Liver (tissue), 3 donors: ENCODE data around the gene CRYGD.

ENCODE experiments used
- CTCF ChIP-seq: fragments of 150-350 bp; IDR thresholded peaks from 2 replicates; pipeline ENCODE4 v1.5.1; 2017; ENCODE audit warnings: improper control_type of control experiment, low read depth, low read length; ENCODE audit not compliant: missing input control
- JUND ChIP-seq, 2 donors: IDR thresholded peaks; 2 replicates each; pipeline ENCODE4 v1.6.1; 2016; ENCODE audit warnings: antibody characterized with exemption in 2 of 2
- RAD21 ChIP-seq, 2 donors: IDR thresholded peaks; 2 replicates each; pipeline ENCODE4 v1.6.1; 2016; ENCODE audit warnings: antibody characterized with exemption in 2 of 2, mild to moderate bottlenecking in 2 of 2
- REST ChIP-seq: IDR thresholded peaks from 2 replicates; pipeline ENCODE4 v1.6.1; 2016; ENCODE audit warnings: antibody characterized with exemption, mild to moderate bottlenecking
- TAF1 ChIP-seq: conservative IDR thresholded peaks from 2 replicates; pipeline ENCODE4 v1.6.1; 2016; ENCODE audit warnings: antibody characterized with exemption, mild to moderate bottlenecking
- donor health status: healthy.
- donor health status: healthy.

GRCh38 chr2:208135794-208136715 lies 11.7 kb upstream of the CRYGD start:
- TF ChIP-seq RAD21 (IDR thresholded peaks at IDR 0.05) (no peak), CTCF (no peak), TAF1 (no peak), JUND (IDR thresholded peaks at IDR 0.05) (no peak), REST (no peak)
